Muscle of leg (tissue), 11 donors: ENCODE data around the gene CPNE7. TPM values are rescaled to one million over a fixed set of nuclear protein-coding genes. Genes with fewer than 3 reads are reported as not detected.
A peak's percentile ranks its signal among the peaks of the same experiment; 100 is the strongest.
"Not testable (repeated sequence)": the region's sequence is repeated elsewhere in the genome, so short reads cannot be mapped to it uniquely, and the experiment has no call there.

Experiments
- DNase-seq: peaks from one replicate; pipeline ENCODE4 v3.0.0; 2013
- H3K27ac ChIP-seq: one replicate; pipeline ENCODE4 v1.5.1; 2013; ENCODE audit warnings: mild to moderate bottlenecking, low read length, control low read depth
- H3K27me3 ChIP-seq: one replicate; pipeline ENCODE4 v1.6.1; 2013; ENCODE audit warnings: low read length; ENCODE audit not compliant: control insufficient read depth, insufficient read depth
- H3K36me3 ChIP-seq: one replicate; pipeline ENCODE4 v1.6.1; 2013; ENCODE audit warnings: low read length; ENCODE audit not compliant: control insufficient read depth, insufficient read depth
- H3K4me1 ChIP-seq: one replicate; pipeline ENCODE4 v1.6.1; 2013; ENCODE audit warnings: low read length; ENCODE audit not compliant: control insufficient read depth, insufficient read depth
- H3K4me3 ChIP-seq: one replicate; pipeline ENCODE4 v1.5.1; 2013; ENCODE audit warnings: low read length, control low read depth
- H3K9me3 ChIP-seq: replicated peaks from 2 replicates; pipeline ENCODE4 v1.6.1; 2013; ENCODE audit warnings: low read depth, low read length; ENCODE audit not compliant: control insufficient read depth
- WGBS: methylation state at CpG from one replicate; pipeline ENCODE4 v1.1.5; 2013; ENCODE audit warnings: missing lambda C conversion rate; ENCODE audit not compliant: insufficient coverage; 5-methylcytosine and 5-hydroxymethylcytosine counted together
- polyA plus RNA-seq, 8 donors: library from polyadenylated mRNA; unstranded; fragments of 120-200 nt; gene quantifications; one replicate each; pipeline versions ENCODE4 v1.2.1 to v1.2.3, GENCODE V29; 2013; ENCODE audit warnings: inconsistent platforms in 1 of 8, low replicate concordance in 1 of 8; ENCODE audit not compliant: insufficient read length in 8 of 8, insufficient read depth in 1 of 8
- total RNA-seq: library from RNA; stranded (reverse); fragments of 120-200 nt; gene quantifications from one replicate; pipeline ENCODE4 v1.2.4, GENCODE V29; 2013

Gene CPNE7
- total and polyA plus RNA-seq, 9 donors, result 0.09 to 0.53 (median 0.24) TPM; not detected in 1

GRCh38 chr16:89623511-89624261 is 48.1 kb downstream of the CPNE7 start:
- H3K4me3 ChIP-seq, result no peak overlapping the region
- 24% methylated on average over 26 of the region's 28 CpGs for WGBS
- peaks cover 2% of the 10 kb centered on the region for H3K4me1 ChIP-seq
- H3K36me3 ChIP-seq, result no peaks in the 10 kb centered on the region
- H3K9me3 ChIP-seq, result no peaks in the 10 kb centered on the region
- peak; percentile 46 for DNase-seq
- H3K27ac ChIP-seq, result no peak overlapping the region
- peaks cover 40% of the 10 kb centered on the region for H3K27me3 ChIP-seq

DNA sequence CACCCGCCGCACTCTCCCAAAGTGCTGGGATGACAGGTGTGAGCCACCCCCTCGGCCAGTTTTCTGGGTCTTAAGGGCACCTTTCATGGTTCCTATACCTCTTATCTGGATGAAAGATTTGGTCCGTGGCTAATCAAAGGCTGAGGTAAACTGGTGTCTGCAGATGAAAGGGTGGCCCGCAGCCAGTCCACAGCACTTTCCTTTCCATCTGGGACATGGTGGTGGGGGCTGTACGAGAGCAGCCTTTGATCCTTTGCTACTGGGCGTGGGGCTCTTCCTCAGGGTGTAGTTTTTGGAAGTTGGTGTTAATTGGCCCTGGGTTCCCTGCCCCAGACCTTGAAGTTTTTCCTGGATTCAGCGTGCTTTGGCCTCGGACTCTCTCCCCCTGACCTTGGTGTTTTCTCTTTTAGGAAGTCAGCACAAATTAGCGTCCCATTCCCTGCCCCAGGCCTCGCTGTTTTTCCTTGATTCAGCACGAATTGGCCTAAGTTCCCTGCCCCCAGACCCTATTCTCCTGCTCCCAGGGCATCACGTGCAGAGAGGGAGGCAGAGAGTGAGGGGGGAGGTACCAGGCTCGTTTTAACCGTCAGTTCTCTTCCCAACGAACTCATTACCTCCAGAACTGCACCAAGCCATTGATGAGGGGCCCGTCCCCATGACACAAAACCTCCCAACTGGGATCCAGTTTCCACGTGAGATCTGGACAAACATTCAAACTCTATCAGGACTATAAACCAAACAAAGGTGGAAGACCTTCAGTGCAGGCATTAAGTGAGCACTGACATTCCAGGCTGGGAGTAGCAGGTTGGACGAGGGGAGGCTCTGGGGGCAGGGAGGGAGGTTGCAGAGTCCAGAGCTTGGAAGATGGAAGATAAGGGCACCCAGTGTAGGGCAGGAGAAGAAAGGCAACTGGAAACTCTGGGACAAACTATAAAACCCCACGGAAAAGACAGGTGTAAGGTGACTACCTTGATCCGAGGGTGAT is 49.5 kb downstream of the CPNE7 start:
- H3K4me1 ChIP-seq, result peaks cover 2% of the 10 kb centered on the region
- no peak overlapping the region for H3K27ac ChIP-seq
- 38% methylated on average over 7 of the region's 21 CpGs for WGBS
- no peak overlapping the region for H3K4me3 ChIP-seq
- no peak for DNase-seq
- peaks cover 2% of the 10 kb centered on the region for H3K9me3 ChIP-seq
- peaks cover 42% of the 10 kb centered on the region for H3K27me3 ChIP-seq
- H3K36me3 ChIP-seq, result no peaks in the 10 kb centered on the region

- Histone ChIP-seq H3K9me3 (peaks cover 4% of the 10 kb centered on the region), H3K36me3 (no peaks in the 10 kb centered on the region), H3K4me3 (no peak overlapping the region), H3K4me1 (no peaks in the 10 kb centered on the region), H3K27ac (no peak overlapping the region), H3K27me3 (peaks cover 41% of the 10 kb centered on the region)
- 89% methylated on average over 6 of the region's 17 CpGs for whole genome bisulfite sequencing
- no peak for DNase-seq
Observed at GRCh38 chr16:89629827-89630610, 54.5 kb downstream of the CPNE7 start.

- Histone ChIP-seq H3K27ac (no peak overlapping the region), H3K27me3 (peaks cover 34% of the 10 kb centered on the region), H3K9me3 (peaks cover 4% of the 10 kb centered on the region), H3K36me3 (no peaks in the 10 kb centered on the region), H3K4me1 (no peaks in the 10 kb centered on the region), H3K4me3 (no peak overlapping the region)
- 67% methylated on average over 18 of the region's 19 CpGs for WGBS
- no peak for DNase-seq
Observed at GRCh38 chr16:89633064-89633631, 57.6 kb downstream of the CPNE7 start.

DNA sequence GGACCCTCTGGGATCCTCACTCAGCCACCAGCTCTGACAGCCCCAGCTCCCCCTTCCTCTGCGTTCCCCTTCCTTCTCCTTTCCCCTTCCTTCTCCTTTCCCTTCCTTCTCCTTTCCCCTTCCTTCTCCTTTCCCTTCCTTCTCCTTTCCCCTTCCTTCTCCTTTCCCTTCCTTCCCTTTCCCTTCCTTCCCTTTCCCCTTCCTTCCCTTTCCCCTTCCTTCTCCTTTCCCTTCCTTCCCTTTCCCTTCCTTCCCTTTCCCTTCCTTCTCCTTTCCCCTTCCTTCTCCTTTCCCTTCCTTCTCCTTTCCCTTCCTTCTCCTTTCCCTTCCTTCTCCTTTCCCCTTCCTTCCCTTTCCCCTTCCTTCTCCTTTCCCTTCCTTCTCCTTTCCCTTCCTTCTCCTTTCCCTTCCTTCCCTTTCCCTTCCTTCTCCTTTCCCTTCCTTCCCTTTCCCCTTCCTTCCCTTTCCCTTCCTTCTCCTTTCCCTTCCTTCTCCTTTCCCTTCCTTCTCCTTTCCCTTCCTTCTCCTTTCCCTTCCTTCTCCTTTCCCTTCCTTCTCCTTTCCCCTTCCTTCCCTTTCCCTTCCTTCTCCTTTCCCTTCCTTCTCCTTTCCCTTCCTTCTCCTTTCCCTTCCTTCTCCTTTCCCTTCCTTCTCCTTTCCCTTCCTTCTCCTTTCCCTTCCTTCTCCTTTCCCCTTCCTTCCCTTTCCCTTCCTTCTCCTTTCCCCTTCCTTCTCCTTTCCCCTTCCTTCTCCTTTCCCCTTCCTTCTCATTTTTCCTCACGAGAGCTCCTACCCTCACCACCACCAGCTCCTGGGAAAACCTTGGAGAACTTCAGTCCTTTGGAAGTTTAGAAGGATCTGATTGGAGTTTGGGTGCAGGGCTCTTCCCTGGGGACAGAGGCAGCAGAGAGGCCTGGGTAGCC is 59.2 kb downstream of the CPNE7 start:
- H3K4me3 ChIP-seq, H3K4me1 ChIP-seq, H3K27ac ChIP-seq, DNase-seq, H3K36me3 ChIP-seq, H3K9me3 ChIP-seq: not testable (repeated sequence)
- peaks cover 32% of the 10 kb centered on the region for H3K27me3 ChIP-seq
- 80% methylated on average over 1 of the region's 2 CpGs for WGBS

DNA sequence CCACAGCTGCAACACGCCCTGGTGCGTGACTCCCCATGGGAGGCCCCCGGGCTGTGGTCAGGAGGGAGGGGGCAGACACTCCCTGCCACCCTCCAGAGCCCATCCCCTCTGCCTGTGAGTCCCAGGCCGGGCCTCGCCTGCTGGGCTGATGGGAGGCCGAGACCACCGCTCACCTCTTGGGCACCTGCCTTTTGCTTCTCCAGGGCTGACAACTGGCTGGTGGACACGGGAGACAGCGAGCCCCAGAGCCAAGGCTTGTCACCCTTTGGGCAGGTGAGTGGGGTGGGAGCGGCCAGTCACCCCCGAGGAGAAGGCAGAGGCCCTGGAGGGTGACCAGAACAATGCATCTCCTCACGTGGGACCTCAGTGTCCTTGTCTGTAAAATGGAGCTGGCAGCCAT is 61.1 kb downstream of the CPNE7 start:
- Histone ChIP-seq H3K4me1 (peaks cover 6% of the 10 kb centered on the region), H3K27me3 (peaks cover 22% of the 10 kb centered on the region), H3K27ac (no peak overlapping the region), H3K4me3 (no peak overlapping the region), H3K36me3 (no peaks in the 10 kb centered on the region), H3K9me3 (peaks cover 2% of the 10 kb centered on the region)
- DNase-seq, result no peak
- 88% methylated on average over 7 of the region's 12 CpGs for WGBS

- WGBS, result 41% methylated on average over 4 of the region's 10 CpGs
- Histone ChIP-seq H3K27ac (no peak overlapping the region), H3K4me3 (no peak overlapping the region), H3K4me1 (peaks cover 6% of the 10 kb centered on the region), H3K36me3 (no peaks in the 10 kb centered on the region), H3K9me3 (peaks cover 2% of the 10 kb centered on the region), H3K27me3 (peaks cover 16% of the 10 kb centered on the region)
- DNase-seq, result no peak
Observed at GRCh38 chr16:89637379-89637778, 61.8 kb downstream of the CPNE7 start.

- no peak overlapping the region for H3K4me3 ChIP-seq
- H3K27ac ChIP-seq, result no peak overlapping the region
- H3K4me1 ChIP-seq, result peaks cover 6% of the 10 kb centered on the region
- DNase-seq, result no peak
- WGBS, result no CpG with 5 or more reads among the region's 10 CpGs
- no peaks in the 10 kb centered on the region for H3K36me3 ChIP-seq
- peaks cover 5% of the 10 kb centered on the region for H3K27me3 ChIP-seq
- H3K9me3 ChIP-seq, result peaks cover 2% of the 10 kb centered on the region
Observed at GRCh38 chr16:89638455-89638854, 62.9 kb downstream of the CPNE7 start.

GRCh38 chr16:89639385-89639784 is 63.8 kb downstream of the CPNE7 start:
- Histone ChIP-seq H3K4me1 (peaks cover 6% of the 10 kb centered on the region), H3K27me3 (no peaks in the 10 kb centered on the region), H3K27ac (no peak overlapping the region), H3K36me3 (peaks cover 3% of the 10 kb centered on the region), H3K9me3 (peaks cover 2% of the 10 kb centered on the region), H3K4me3 (no peak overlapping the region)
- WGBS, result 87% methylated on average over 5 of the region's 6 CpGs
- DNase-seq, result no peak
